ENCODE measurements around the gene TOR1B. TPM values are rescaled to one million over a fixed set of nuclear protein-coding genes. Genes with fewer than 3 reads are reported as not detected.
"Not testable (repeated sequence)": the region's sequence is repeated elsewhere in the genome, so short reads cannot be mapped to it uniquely, and the experiment has no call there.

TOR1B gene
- total RNA-seq, 2 donors from 2014 or later, result 41.7 to 50.7 TPM

DNA sequence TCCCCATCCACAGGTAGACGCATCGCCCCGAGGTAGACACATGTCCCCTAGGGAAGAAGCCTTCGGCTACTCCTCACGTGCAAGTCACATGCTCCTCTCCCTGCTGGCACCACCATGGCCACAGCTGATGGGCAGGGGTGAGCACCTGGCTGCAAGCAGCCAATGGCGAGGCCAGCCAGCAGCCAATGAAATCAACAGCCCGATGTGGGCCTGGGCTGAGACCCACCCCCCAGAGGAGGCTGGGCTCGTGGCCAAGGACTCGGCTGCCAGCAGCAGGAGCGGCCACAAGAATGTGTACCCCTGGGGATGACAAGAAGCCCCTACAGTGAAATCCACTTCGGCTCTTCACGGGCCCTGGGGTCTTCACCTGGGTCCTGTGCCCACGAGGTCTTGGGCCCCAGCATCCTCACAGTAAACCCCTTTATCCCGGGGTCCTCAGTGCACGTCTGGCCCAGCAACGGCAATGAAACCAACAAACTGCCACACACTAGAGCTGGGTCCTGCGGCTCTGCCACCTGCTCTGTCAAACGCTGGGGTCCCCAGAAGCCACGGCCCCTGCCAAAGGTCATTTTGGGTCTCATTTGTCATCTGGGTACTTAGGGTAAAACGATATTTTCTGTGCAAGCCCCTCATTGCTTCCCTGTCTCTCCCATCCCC lies 28.1 kb upstream of the TOR1B start:
- DNase-seq, result no peak
- intact Hi-C loops (cut with DNase I, micrococcal nuclease), result no loop called here
- no peak for ATAC-seq

DNA sequence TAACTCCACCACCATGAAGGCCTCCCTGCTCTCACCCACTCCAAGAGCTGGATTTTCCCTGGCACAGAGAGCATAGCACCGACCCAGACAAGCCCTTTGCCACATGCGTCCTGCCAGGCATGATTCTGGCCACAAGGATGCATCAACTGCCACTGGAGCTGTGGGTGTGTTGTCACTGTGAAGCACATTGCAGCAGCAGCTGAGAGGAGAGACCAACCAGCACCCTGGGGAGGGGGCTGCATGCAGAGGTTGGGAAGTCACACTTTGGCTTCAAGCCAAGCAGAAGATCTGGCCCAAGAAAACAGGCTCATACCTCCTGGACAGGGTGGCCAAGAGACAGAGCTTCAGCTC lies 27.6 kb upstream of the TOR1B start:
- ATAC-seq (no peak), DNase-seq (no peak)
- intact Hi-C loops (cut with DNase I, micrococcal nuclease), result no loop called here

DNA sequence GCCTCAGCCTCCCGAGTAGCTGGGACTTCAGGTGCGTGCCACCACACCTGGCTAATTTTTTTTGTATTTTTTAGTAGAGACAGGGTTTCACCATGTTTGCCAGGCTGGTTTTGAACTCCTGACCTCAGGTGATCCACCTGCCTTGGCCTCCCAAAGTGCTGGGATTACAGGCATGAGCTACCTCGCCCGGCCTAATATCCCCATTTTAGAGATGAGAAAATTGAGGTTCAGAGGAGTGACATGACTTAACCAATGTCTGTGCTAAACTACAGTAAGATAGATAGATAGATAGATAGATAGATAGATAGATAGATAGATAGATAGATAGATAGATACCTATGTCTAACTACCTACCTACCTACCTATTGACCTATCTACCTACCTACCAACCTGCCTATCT lies 26.9 kb upstream of the TOR1B start:
- ATAC-seq; intact Hi-C loops (cut with DNase I, micrococcal nuclease); DNase-seq: not testable (repeated sequence)

DNA sequence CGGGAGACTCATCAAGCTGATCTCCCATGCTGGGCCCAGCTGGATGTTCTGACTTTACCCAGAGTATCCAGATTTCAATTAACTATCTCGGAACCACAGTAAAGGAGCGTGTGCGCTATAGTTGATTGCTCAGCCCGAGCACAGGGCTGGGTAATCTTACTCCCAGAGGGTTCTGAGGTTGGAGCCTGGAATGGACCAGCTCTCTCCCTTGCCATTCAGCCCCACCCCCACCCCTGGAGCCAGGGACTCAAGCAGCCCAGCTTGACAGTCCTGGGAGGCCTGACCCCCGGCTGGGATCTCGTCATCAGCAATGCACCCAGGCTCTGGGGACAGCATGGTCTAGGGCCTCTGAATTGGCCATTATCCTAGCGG lies 26.4 kb upstream of the TOR1B start:
- DNase-seq (no peak), ATAC-seq (no peak)
- intact Hi-C loops (cut with DNase I, micrococcal nuclease), result no loop called here

DNA sequence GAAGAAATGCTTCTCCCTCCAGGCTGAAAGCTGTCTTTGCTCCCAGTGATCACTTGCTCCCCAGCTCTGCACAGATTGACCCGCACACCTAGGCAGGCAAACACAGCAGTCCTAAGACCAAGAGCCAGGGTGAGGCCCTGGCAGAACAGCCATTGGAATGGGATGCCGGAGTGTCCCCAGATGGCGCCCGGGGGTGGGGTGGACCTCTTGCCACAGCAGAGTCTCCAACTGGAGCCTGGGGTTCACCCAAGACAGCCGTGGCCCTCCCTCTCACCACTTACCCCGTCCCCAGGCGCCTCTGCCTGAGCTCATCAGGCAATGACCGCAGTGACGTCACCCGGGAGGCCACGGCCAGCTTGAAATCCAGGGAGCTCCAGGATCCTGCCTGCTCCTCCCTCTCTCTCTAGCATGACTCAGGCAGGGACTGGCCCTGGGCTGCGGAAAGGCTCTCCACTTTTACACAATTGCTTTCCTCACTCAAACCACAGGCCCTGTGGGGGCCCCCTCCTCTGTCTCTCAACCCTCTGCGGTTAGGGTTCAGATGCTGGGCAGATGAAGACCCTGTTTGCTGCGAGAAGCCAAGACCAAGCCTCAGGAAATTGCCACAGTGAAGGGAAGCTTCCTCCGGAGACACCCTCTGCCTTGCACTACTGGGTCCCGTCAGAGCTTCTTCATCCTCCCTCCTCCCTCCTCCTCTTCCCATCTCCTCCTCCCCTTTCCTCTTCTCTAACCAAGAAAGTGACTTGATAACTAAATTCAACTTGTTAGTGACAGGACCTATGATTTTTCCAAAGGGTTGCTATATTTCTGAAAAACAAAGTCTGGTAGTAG lies 25.8 kb upstream of the TOR1B start:
- peak; percentile 75 for ATAC-seq
- intact Hi-C loops (cut with DNase I, micrococcal nuclease), result no loop called here
- DNase-seq, result peak; percentile 76 to 84

DNA sequence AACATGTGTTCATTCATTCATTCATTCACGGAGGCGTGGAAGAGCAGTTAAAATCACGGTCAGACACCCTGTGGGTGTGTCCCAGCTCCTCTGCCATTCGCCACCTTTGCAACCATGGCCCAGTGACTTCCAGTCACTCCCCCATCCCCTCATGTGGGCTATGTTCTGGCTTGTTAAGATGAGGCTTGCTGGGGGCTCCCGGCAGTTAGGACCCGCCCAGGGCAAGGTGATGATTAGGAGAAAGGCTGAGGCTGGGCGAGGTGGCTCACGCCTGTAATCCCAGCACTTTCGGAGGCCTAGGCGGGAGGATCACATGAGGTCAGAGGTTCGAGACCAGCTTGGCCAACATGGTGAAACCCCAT lies 25.2 kb upstream of the TOR1B start:
- ATAC-seq (no peak), DNase-seq (no peak)
- intact Hi-C loops (cut with DNase I, micrococcal nuclease), result no loop called here

DNA sequence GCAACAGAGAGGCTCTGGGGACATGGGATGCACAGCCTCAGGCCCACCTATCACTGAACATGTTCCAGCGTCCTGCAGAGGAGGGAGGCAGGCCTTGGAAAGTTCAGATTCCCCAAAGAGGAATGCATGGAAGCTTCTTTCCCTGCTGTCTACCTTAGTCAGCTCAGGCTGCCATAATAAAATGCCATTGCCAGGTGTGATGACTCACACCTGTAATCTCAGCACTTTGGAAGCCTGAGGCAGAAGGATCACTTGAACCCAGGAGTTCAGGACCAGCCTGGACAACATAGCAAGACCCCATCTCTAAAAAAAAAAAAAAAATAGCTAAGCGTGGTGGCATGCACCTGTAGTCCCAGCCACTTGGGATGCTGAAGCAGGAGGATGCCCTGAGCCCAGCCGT lies 24.5 kb upstream of the TOR1B start:
- ATAC-seq (peak; percentile 50), DNase-seq (no peak)
- intact Hi-C loops (cut with DNase I, micrococcal nuclease), result no loop called here

DNA sequence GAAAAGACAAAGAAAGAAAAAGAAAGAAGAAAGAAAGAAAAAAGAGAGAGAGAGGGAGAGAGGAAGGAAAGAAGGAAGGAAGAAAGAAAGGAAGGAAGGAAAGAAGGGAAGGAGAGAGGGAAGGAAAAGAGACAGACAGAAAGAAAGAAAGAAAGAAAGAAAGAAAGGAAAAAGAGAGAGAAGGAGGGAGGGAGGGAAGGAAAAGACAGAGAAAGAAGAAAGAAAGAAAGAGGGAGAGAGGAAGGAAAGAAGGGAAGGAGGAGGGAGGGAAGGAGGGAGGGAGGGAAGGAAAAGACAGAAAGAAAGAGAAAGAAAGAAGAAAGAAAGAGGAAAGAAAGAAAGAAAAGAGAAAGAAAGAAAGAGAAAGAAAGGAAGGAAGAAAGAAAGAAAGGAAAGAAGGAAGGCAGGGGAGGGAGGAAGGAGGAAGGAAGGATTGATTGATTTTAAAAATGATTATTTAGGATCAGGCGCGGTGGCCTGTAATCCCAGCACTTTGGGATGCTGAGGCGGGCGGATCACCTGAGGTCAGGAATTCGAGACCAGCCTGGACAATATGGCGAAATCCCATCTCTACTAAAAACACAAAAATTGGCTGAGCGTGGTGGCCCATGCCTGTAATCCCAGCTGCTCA lies 23.3 kb upstream of the TOR1B start:
- intact Hi-C loops (cut with DNase I, micrococcal nuclease), result loop anchor here (5.0 to 10.0 kb wide), 3 partner anchors 42 to 137 kb away; partner anchors contain the start of gene ASB6 (in 1 of the 2)
- no peak for DNase-seq
- ATAC-seq, result no peak

DNA sequence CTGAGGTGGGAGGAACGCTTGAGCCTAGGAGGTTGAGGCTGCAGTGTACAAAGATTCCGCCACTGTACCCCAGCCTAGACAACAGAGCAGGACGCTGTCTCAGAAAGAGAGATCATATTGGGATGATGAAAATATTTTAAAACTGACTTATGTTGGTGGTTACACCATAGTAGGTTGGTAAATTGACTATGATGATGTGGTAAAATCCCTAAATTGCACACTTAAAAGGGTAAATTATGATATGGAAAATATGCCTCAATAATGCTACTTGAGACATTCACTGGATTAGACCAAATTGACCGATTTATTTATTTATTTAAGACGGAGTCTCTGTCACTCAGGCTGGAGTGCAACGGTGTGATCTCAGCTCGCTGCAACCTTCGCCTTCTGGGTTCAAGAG lies 21.9 kb upstream of the TOR1B start:
- no peak for ATAC-seq
- intact Hi-C loops (cut with DNase I, micrococcal nuclease), result loop anchor here (5.0 to 10.0 kb wide), 3 partner anchors 44 to 139 kb away; partner anchors contain the start of gene ASB6 (in 1 of the 2)
- DNase-seq, result no peak

DNA sequence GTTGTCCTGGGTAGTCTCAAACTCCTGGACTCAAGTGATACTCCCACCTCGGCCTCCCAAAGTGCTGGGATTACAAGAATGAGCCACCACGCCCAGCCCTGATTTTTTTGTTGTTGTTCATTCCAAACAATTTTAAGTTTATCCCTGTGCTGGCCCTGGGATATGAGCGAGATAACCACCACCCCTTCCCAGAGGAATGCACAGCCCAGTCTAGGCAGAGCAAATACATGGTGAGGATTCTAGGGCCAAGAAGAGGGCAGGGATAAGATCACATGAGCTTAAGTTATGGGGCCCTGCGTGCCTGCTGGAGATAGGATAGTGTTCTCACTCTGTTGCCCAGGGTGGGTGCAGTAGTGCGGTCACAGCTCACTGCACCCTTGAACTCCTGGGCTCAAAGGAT lies 21.0 kb upstream of the TOR1B start:
- DNase-seq (no peak), ATAC-seq (no peak)
- intact Hi-C loops (cut with DNase I, micrococcal nuclease), result loop anchor here (5.0 to 10.0 kb wide), 3 partner anchors 45 to 140 kb away; partner anchors contain the start of gene ASB6 (in 1 of the 2)

DNA sequence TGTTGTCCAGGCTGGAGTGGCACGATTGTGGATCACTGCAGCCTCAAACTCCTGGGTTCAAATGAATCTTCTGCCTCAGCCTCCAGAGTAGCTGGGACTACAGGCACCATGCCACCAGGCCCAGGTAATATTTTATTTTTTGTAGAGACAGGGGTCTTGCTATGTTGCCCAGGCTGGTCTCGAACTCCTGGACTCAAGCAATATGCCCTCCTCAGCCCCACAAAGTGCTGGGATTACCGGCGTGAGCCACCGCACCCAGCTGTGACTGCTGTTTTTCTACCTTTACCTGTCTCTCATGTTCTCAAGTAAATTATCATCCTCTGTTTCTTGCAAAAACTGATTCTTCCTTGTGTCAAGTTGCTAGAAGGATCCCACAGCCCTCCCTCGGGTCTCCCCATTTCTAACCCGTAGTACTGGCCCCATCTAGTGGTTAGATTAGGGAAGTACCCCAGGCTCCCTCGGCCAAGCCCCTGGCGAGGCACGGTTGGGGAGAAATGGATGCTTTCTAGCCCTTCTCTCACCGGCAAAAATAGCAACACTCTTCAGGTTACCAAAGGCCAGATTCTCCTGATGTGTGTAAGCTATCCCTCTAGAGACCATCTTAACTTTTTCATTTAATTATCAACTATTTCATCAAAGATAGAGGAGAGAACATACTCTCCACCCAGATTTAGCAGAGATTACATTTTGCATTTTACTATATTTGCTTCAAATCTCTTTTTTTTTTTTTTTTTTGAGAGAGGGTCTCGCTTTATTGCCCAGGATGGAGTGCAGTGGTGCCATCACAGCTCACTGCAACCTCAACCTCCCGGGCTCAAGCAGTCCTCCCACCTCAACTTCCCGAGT lies 19.2 kb upstream of the TOR1B start:
- ATAC-seq (peak; percentile 94), DNase-seq (peak in 1 of 2 donors; percentile 60)
- intact Hi-C loops (cut with DNase I, micrococcal nuclease), result loop anchor here (5.0 to 10.0 kb wide), 3 partner anchors 46 to 141 kb away; partner anchors contain the start of gene ASB6 (in 1 of the 2)

DNA sequence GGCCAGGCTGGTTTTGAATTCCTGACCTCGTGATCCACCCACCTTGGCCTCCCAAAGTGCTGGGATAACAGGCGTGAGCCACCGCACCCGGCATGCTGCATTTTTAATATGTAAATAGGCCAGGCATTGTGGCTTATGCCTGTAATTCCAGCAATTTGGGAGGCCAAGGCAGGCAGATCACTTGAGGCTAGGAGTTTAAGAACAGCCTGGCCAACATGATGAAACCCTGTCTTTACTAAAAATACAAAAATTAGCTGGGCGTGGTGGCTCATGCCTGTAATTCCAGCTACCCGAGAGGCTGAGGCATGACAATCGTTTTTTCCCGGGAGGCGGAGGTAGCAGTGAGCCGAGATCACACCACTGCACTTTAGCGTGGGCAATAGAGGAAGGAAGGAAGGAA lies 18.0 kb upstream of the TOR1B start:
- intact Hi-C loops (cut with DNase I, micrococcal nuclease), result loop anchor here (5.0 to 10.0 kb wide), 3 partner anchors 48 to 143 kb away; partner anchors contain the start of gene ASB6 (in 1 of the 2)
- ATAC-seq, DNase-seq: not testable (repeated sequence)

DNA sequence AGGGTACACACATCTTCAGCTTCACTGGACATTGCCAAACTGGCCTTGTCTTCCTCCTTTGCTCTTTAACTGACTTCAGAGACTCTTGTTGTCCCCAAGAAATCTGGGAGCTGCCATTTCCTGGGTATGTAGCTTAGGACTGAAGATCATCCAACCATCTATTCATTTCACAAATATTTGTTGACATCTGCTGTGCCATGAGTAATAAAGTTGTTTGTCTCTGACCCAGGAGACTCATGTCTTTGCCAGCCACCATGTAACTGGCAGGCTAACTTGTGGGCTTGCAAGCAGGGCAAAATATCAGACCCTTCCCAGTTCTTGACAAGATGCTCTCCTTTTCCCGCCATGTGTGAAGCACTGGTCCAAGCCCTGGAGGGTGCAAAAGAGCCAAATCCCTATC lies 17.1 kb upstream of the TOR1B start:
- no peak for DNase-seq
- no peak for ATAC-seq
- intact Hi-C loops (cut with DNase I, micrococcal nuclease), result loop anchor here in 1 of 2 donors (10.0 kb wide), 1 partner anchor 51 kb away; no protein-coding TSS in a partner anchor

DNA sequence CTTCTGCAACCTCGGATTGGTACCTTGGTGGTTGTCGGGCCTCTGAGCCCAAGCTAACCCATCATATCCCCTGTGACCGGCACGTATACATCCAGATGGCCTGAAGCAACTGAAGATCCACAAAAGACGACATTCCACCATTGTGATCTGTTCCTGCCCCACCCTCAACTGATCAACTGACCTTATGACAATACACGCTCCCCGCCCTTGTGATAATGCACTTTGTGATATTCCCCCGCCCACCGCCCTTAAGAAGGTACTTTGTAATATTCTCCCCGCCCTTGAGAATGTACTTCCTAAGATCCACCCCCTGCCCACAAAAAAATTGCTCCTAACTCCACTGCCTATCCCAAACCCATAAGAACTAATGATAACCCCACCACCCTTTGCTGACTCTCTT lies 16.5 kb upstream of the TOR1B start:
- intact Hi-C loops (cut with DNase I, micrococcal nuclease), result loop anchor here in 1 of 2 donors (10.0 kb wide), 1 partner anchor 52 kb away; no protein-coding TSS in a partner anchor
- ATAC-seq (peak; percentile 16), DNase-seq (no peak)

DNA sequence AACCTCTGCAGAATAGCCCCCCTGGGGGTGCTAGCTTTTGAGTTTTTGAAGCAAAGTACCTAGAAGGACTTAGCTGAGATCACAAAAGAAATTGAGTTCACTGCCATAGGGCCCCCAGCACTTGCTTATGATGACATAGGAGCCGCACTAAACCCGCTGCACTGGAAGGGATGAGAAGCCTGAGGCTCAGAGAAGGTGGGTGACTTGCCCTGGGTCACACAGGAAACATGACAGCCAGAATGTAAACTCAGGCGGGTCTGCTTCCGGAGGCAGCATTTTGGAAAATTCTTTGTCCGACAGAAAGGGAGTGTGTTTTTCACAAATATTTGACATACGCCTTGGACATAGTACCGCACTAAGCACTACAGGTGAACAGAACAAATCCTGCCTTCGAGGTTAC lies 8.4 kb upstream of the TOR1B start:
- DNase-seq, result no peak
- intact Hi-C loops (cut with DNase I, micrococcal nuclease), result no loop called here
- no peak for ATAC-seq

DNA sequence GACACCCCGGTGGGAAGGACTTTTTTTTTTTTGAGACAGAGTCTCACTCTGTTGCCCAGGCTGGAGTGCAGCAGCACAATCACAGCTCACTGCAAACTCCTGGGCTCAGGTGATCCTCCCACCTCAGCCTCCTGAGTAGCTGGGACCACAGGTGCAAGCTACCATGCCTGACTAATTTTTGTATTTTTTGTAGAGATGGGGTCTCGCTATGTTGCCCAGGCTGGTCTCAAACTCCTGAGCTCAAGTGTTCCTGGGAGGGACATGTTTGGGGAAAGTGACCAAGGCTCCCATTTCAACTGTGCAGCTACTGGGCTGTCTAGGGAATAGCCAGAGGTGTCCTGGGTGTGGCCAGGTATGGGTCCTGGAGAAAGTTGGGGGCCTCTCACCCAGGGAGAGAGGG lies 7.0 kb upstream of the TOR1B start:
- intact Hi-C loops (cut with DNase I, micrococcal nuclease); DNase-seq; ATAC-seq: not testable (repeated sequence)

DNA sequence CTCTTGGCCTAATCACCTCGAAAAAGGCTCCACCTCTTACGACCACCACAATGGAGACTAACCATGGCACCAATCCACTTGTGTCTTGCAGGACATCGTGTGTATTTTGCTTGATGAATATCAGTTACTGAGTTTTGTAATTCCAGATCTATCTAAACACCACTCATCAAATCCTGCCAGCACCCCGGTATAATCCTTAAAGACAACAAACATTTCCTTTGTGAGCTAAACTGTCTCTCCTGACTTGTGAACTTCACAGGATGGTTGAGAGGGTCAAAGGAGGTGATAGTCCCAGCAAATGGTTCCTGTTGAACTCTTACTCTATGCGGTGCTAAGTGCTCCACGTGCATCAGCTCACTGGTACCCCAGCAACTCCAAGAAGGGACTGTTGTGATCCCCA lies 4.0 kb upstream of the TOR1B start:
- ATAC-seq (no peak), DNase-seq (no peak)
- intact Hi-C loops (cut with DNase I, micrococcal nuclease), result no loop called here

DNA sequence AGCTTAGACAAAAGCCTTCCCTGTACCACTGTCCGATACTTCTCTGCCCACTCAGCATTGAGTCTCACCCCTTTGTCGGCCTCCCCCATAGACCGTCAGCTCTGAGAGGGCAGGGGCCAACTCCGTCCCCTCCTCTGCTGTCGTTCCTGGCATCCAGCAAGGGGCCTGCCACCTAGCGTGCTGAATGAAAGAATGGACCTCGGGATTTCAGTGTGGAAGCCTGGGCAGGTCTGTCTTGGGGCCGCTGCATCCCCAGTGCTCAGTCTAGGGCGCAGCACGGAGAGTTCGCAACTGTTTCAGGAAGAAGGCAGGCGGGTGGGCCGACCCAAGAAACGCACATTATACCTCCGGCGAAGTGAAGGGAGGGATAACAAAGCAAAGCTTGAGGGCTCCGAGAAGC lies 1.5 kb upstream of the TOR1B start:
- ATAC-seq, result no peak
- intact Hi-C loops (cut with DNase I, micrococcal nuclease), result no loop called here
- no peak for DNase-seq

DNA sequence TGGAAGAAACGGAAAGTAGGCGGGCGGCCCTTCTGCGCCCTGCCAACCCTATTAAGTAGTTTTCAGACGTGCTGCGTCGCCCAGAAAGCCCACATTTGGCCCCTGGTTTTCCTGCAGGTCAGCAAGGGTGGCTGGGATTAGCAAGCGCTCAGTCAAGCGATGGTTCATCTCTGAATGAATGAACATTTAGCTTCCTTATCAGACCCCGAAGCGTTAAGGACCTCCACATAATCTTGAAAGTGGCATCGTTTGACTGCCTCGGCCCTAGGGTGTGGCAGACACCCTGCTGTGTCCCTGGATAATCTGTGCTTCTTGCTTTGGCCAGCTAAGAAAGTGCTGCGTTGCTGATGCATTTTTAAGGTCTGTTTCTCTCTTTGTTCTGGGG lies 684 bp downstream of the TOR1B start:
- intact Hi-C loops (cut with DNase I, micrococcal nuclease), result no loop called here
- ATAC-seq (peak; percentile 31), DNase-seq (no peak)
